ENCODE results near the gene PHACTR4. TPM values are rescaled to one million over a fixed set of nuclear protein-coding genes. Genes with fewer than 3 reads are reported as not detected.

Gene PHACTR4
- total RNA-seq, 2 experiments from 2014 or later, result 20.3 to 20.9 TPM

- intact Hi-C loops (cut with micrococcal nuclease), result no loop called here
- H3K9me3 Mint-ChIP-seq, result no peaks in the 10 kb centered on the region
- ChIA-PET POLR2A (interaction anchor here (1.3 kb wide), 1 partner anchor 8 kb away, joined by 3 read pairs; no protein-coding TSS in a partner anchor), CTCF (interaction anchor here (1.6 kb wide), 1 partner anchor 168 kb away, joined by 6 read pairs; no protein-coding TSS in a partner anchor)
- H3K27me3 Mint-ChIP-seq, result no peaks in the 10 kb centered on the region
- H3K4me3 Mint-ChIP-seq, result no peak overlapping the region
- DNase-seq, result no peak
- H3K36me3 Mint-ChIP-seq (ENCODE audit: low read depth), result peaks cover 39% of the 10 kb centered on the region
- H3K4me1 Mint-ChIP-seq (ENCODE audit: low read depth), result peaks cover 4% of the 10 kb centered on the region
- H3K27ac Mint-ChIP-seq, result no peak overlapping the region
- ATAC-seq, result no peak
- TF ChIP-seq CTCF (IDR thresholded peaks at IDR 0.05), result no peak
Observed at GRCh38 chr1:28526886-28527285, 157.3 kb downstream of the PHACTR4 start.

GRCh38 chr1:28530456-28530855 is 160.9 kb downstream of the PHACTR4 start:
- Mint-ChIP-seq H3K4me3 (no peak overlapping the region), H3K36me3 (ENCODE audit: low read depth) (peaks cover 38% of the 10 kb centered on the region), H3K9me3 (no peaks in the 10 kb centered on the region), H3K27me3 (no peaks in the 10 kb centered on the region), H3K27ac (no peak overlapping the region), H3K4me1 (ENCODE audit: low read depth) (no peaks in the 10 kb centered on the region)
- no peak for TF ChIP-seq CTCF (IDR thresholded peaks at IDR 0.05)
- no peak for ATAC-seq
- ChIA-PET POLR2A (interaction anchor here (1.0 to 1.5 kb wide), 2 partner anchors 8 to 10 kb away, joined by 3 read pairs; no protein-coding TSS in a partner anchor), CTCF (interaction anchor here (0.7 to 0.9 kb wide), 2 partner anchors 106 to 170 kb away, joined by 3 read pairs; no protein-coding TSS in a partner anchor)
- intact Hi-C loops (cut with micrococcal nuclease), result no loop called here
- DNase-seq, result no peak

GRCh38 chr1:28534671-28535070 is 165.1 kb downstream of the PHACTR4 start:
- H3K9me3 Mint-ChIP-seq, result no peaks in the 10 kb centered on the region
- ChIA-PET POLR2A (interaction anchor here (1.0 to 1.4 kb wide), 5 partner anchors 8 to 47 kb away, joined by 3 to 5 read pairs (median 3); no protein-coding TSS in a partner anchor), CTCF (interaction anchor here (1.1 to 1.3 kb wide), 2 partner anchors 12 to 16 kb away, joined by 3 to 4 read pairs; no protein-coding TSS in a partner anchor)
- intact Hi-C loops (cut with micrococcal nuclease), result no loop called here
- TF ChIP-seq CTCF (IDR thresholded peaks at IDR 0.05), result no peak
- H3K36me3 Mint-ChIP-seq (ENCODE audit: low read depth), result peaks cover 55% of the 10 kb centered on the region
- H3K4me1 Mint-ChIP-seq (ENCODE audit: low read depth), result no peaks in the 10 kb centered on the region
- ATAC-seq (no peak), DNase-seq (no peak)
- no peak overlapping the region for H3K4me3 Mint-ChIP-seq
- H3K27me3 Mint-ChIP-seq, result no peaks in the 10 kb centered on the region
- H3K27ac Mint-ChIP-seq, result no peak overlapping the region

- no peak for TF ChIP-seq CTCF (IDR thresholded peaks at IDR 0.05)
- no peaks in the 10 kb centered on the region for H3K9me3 Mint-ChIP-seq
- ATAC-seq (no peak), DNase-seq (no peak)
- no peaks in the 10 kb centered on the region for H3K4me1 Mint-ChIP-seq (ENCODE audit: low read depth)
- peaks cover 51% of the 10 kb centered on the region for H3K36me3 Mint-ChIP-seq (ENCODE audit: low read depth)
- intact Hi-C loops (cut with micrococcal nuclease), result no loop called here
- no peak overlapping the region for H3K4me3 Mint-ChIP-seq
- CTCF ChIA-PET, result interaction anchor here (1.1 to 1.3 kb wide), 2 partner anchors 12 to 17 kb away, joined by 3 to 4 read pairs; no protein-coding TSS in a partner anchor
- no peak overlapping the region for H3K27ac Mint-ChIP-seq
- POLR2A ChIA-PET, result interaction anchor here (1.0 to 1.4 kb wide), 5 partner anchors 9 to 47 kb away, joined by 3 to 5 read pairs (median 3); no protein-coding TSS in a partner anchor
- no peaks in the 10 kb centered on the region for H3K27me3 Mint-ChIP-seq
Observed at GRCh38 chr1:28535180-28535579, 165.6 kb downstream of the PHACTR4 start.

GRCh38 chr1:28537457-28538199 is 168.1 kb downstream of the PHACTR4 start:
- ChIA-PET POLR2A (interaction anchor here (0.7 to 1.7 kb wide), 7 partner anchors 8 to 462 kb away, joined by 3 to 7 read pairs (median 4); no protein-coding TSS in a partner anchor), CTCF (no interaction called here)
- no peaks in the 10 kb centered on the region for H3K9me3 Mint-ChIP-seq
- TF ChIP-seq CTCF (IDR thresholded peaks at IDR 0.05), result no peak
- DNase-seq, result no peak
- H3K27me3 Mint-ChIP-seq, result no peaks in the 10 kb centered on the region
- H3K4me1 Mint-ChIP-seq (ENCODE audit: low read depth), result no peaks in the 10 kb centered on the region
- H3K4me3 Mint-ChIP-seq, result no peak overlapping the region
- ATAC-seq, result no peak
- H3K36me3 Mint-ChIP-seq (ENCODE audit: low read depth), result peaks cover 34% of the 10 kb centered on the region
- intact Hi-C loops (cut with micrococcal nuclease), result no loop called here
- no peak overlapping the region for H3K27ac Mint-ChIP-seq
